ENCODE results near the gene CFAP46. TPM values are rescaled to one million over a fixed set of nuclear protein-coding genes. Genes with fewer than 3 reads are reported as not detected.

Gene CFAP46
- total and polyA plus RNA-seq, 2 of the 4 experiments (the other 2 are of a cell fraction): 1.3 to 1.8 TPM

DNA sequence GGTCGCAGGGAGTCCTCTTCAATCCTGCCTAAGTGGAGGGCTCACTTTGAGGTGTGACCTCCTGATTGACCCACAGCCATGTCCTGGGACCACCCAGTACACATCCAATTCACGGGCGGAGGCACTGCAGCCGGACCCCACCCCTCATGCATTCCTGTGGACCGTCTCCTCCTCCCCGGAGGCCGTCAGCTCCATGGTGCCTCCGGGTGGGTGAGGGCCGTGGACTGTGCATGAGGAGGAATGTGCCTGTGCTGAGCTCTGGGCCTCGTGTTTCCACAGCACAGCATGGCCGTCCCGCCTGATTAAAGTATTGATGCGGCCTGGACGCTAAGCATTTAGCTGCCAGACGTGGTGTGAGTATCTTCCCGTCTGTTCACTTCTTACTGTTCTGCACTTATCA is 52.8 kb downstream of the CFAP46 start:
- H3K9me1 ChIP-seq (ENCODE audit: insufficient read depth, low read length): no peaks in the 10 kb centered on the region
- dilution Hi-C loops (cut with HindIII; ENCODE audit: low sequenced_read_pairs, unreplicated experiment): no loop called here

More for the DNA sequence above, 52.8 kb downstream of the CFAP46 start:
- Histone ChIP-seq H3K79me1 (ENCODE audit: low read depth in 1 of 2, low read length in 2 of 2) (no peaks in the 10 kb centered on the region), H2BK20ac (ENCODE audit: low read depth, low read length) (no peak overlapping the region), H3K14ac (replicated peaks; ENCODE audit: low read depth, low read length) (no peak overlapping the region), H3K4me2 (ENCODE audit: low read depth, low read length) (no peak overlapping the region), H4K91ac (ENCODE audit: insufficient read depth, low read depth, low read length) (no peak overlapping the region), H2BK15ac (ENCODE audit: low read depth, low read length) (no peak overlapping the region), H2AK9ac (replicated peaks; ENCODE audit: low read depth, low read length, poor library complexity) (no peak overlapping the region), H4K5ac (ENCODE audit: low read depth, low read length) (no peak overlapping the region), H2BK120ac (ENCODE audit: low read depth, low read length) (no peak overlapping the region), H3K18ac (ENCODE audit: low read depth, low read length) (no peak overlapping the region), H2BK5ac (ENCODE audit: low read depth, low read length, poor library complexity, severe bottlenecking) (no peak overlapping the region), H3K4me1 (ENCODE audit: control insufficient read depth, insufficient read depth, low read length) (no peaks in the 10 kb centered on the region), H3K4ac (ENCODE audit: low read depth, low read length) (no peak overlapping the region), H3K27me3 (ENCODE audit: control insufficient read depth, insufficient read depth, low read length) (peaks cover 30% of the 10 kb centered on the region), H3K27ac (ENCODE audit: insufficient read depth, low read length) (no peak overlapping the region), H4K20me1 (ENCODE audit: insufficient read depth, low read length) (no peaks in the 10 kb centered on the region), H4K8ac (ENCODE audit: low read depth in 2 of 2, low read length in 2 of 2) (no peak overlapping the region), H2AK5ac (ENCODE audit: low read depth, low read length) (no peak overlapping the region), H3K9me3 (ENCODE audit: control insufficient read depth, insufficient read depth, low read length) (no peaks in the 10 kb centered on the region), H3K36me3 (ENCODE audit: control insufficient read depth, insufficient read depth, low read length) (no peaks in the 10 kb centered on the region), H3K4me3 (ENCODE audit: insufficient read depth, low read depth, low read length) (no peak overlapping the region), H3K56ac (ENCODE audit: extremely low read depth, insufficient read depth, low read length) (no peak overlapping the region), H3K23ac (ENCODE audit: low read depth, low read length) (no peak overlapping the region), H2AFZ (replicated peaks; ENCODE audit: low read length, poor library complexity) (peak overlapping the region; percentile 56), H3K9ac (ENCODE audit: low read depth, low read length) (no peak overlapping the region)
- in situ Hi-C loops (cut with MboI; ENCODE audit: low sequenced_read_pairs): no loop called here
- 52% methylated on average over 6 of the region's 16 CpGs; no CpG with 5 or more reads in 1 of the 2 experiments for WGBS, 2 experiments (ENCODE audit: extremely low coverage in 2 of 2, insufficient read length in 1 of 2)
- CTCF ChIA-PET: no interaction called here
- intact Hi-C loops (cut with micrococcal nuclease): no loop called here
- TF ChIP-seq RFX5 (IDR thresholded peaks at IDR 0.05; ENCODE audit: low read depth, low read length): no peak
- no peak for TF ChIP-seq POLR2A (IDR thresholded peaks at IDR 0.05; ENCODE audit: low read depth, low read length)
- TF ChIP-seq SMC3 (IDR thresholded peaks at IDR 0.05; ENCODE audit: low read depth, low read length): no peak
- TF ChIP-seq MAZ (IDR thresholded peaks at IDR 0.05; ENCODE audit: borderline replicate concordance, low read depth, low read length): no peak
- TF ChIP-seq RCOR1 (IDR thresholded peaks at IDR 0.05; ENCODE audit: insufficient replicate concordance, low read length): no peak
- TF ChIP-seq CHD1 (IDR thresholded peaks at IDR 0.05; ENCODE audit: low read depth, low read length): no peak
- no peak for TF ChIP-seq CEBPB (IDR thresholded peaks at IDR 0.05; ENCODE audit: low read depth, low read length)
- TF ChIP-seq MAFK (IDR thresholded peaks at IDR 0.05; ENCODE audit: low read depth, low read length): no peak
- no peak for TF ChIP-seq NFE2L2 (IDR thresholded peaks at IDR 0.05; ENCODE audit: low read depth, low read length)
- TF ChIP-seq, protein P1, sequence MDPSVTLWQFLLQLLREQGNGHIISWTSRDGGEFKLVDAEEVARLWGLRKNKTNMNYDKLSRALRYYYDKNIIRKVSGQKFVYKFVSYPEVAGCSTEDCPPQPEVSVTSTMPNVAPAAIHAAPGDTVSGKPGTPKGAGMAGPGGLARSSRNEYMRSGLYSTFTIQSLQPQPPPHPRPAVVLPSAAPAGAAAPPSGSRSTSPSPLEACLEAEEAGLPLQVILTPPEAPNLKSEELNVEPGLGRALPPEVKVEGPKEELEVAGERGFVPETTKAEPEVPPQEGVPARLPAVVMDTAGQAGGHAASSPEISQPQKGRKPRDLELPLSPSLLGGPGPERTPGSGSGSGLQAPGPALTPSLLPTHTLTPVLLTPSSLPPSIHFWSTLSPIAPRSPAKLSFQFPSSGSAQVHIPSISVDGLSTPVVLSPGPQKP (IDR thresholded peaks at IDR 0.05; ENCODE audit: borderline replicate concordance, low read depth, low read length): no peak
- no peak for TF ChIP-seq MXI1 (IDR thresholded peaks at IDR 0.05; ENCODE audit: borderline replicate concordance, low read depth, low read length)
- TF ChIP-seq, protein P2, sequence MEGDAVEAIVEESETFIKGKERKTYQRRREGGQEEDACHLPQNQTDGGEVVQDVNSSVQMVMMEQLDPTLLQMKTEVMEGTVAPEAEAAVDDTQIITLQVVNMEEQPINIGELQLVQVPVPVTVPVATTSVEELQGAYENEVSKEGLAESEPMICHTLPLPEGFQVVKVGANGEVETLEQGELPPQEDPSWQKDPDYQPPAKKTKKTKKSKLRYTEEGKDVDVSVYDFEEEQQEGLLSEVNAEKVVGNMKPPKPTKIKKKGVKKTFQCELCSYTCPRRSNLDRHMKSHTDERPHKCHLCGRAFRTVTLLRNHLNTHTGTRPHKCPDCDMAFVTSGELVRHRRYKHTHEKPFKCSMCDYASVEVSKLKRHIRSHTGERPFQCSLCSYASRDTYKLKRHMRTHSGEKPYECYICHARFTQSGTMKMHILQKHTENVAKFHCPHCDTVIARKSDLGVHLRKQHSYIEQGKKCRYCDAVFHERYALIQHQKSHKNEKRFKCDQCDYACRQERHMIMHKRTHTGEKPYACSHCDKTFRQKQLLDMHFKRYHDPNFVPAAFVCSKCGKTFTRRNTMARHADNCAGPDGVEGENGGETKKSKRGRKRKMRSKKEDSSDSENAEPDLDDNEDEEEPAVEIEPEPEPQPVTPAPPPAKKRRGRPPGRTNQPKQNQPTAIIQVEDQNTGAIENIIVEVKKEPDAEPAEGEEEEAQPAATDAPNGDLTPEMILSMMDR (conservative IDR thresholded peaks at IDR 0.05; ENCODE audit: low read depth, low read length): no peak
- TF ChIP-seq FOS (IDR thresholded peaks at IDR 0.05; ENCODE audit: low read depth, low read length): no peak
- TF ChIP-seq, protein P3, sequence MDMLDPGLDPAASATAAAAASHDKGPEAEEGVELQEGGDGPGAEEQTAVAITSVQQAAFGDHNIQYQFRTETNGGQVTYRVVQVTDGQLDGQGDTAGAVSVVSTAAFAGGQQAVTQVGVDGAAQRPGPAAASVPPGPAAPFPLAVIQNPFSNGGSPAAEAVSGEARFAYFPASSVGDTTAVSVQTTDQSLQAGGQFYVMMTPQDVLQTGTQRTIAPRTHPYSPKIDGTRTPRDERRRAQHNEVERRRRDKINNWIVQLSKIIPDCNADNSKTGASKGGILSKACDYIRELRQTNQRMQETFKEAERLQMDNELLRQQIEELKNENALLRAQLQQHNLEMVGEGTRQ (IDR thresholded peaks at IDR 0.05; ENCODE audit: low read depth, low read length): no peak
- POLR2A ChIA-PET (ENCODE audit: unreplicated experiment): no interaction called here
- ATAC-seq (ENCODE audit: low read depth) (no peak), DNase-seq (no peak)
- BruUV-seq (replicated peaks): no TSS peak
